Stimulated activated CD8-positive, alpha-beta memory T cell treated with anti-CD3 and anti-CD28 coated beads, Interleukin-4, amount 100 ng/mL, for 48 hours (primary cell): Measurements from ENCODE around the gene SLC17A8.
"Not testable (repeated sequence)": the region's sequence is repeated elsewhere in the genome, so short reads cannot be mapped to it uniquely, and the experiment has no call there.

Experiments
- DNase-seq: peaks from one replicate; pipeline ENCODE4 v3.0.0-alpha.2; 2020

The SLC17A8 gene

DNA sequence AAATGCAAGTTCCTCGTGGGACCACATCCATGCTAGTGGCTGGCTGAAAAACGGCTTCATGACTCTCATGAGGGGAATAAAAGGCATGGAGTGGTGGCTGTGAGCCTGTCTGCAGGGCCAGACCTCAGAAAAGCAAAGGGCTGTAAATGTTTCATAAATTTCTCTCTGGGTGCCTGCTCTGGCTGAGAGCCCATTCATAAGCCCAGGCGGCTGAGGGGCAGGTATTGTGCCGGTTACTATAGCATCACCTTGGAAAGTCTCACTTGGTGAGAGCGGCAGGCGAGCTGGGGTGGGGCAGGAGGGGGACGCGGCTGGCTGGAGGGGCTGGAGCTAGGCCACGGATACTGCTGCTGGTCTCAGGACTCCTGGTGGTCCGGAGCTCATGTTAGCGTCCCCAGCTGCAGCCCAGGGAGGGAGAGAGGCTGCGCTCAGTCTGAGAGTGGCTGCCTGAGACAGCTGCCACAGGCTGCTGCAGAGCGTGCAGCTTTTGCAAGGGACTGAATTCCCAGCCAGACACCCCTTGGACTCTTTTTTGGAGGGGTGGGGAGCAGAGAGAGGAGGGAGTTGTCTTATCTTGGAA lies at the start of gene SLC17A8:
Gene SLC17A8 (plus strand): TSS at position 431 of the 580 bp plus-strand sequence. CDS start 318 bp downstream, outside the sequence.
- DNase-seq: no peak

GRCh38 chr12:100308138-100308537 lies 48.7 kb upstream of the SLC17A8 start:
- DNase-seq: not testable (repeated sequence)

GRCh38 chr12:100311317-100311716 lies 45.6 kb upstream of the SLC17A8 start:
- no peak for DNase-seq

GRCh38 chr12:100317371-100317770 lies 39.5 kb upstream of the SLC17A8 start:
- no peak for DNase-seq

DNA sequence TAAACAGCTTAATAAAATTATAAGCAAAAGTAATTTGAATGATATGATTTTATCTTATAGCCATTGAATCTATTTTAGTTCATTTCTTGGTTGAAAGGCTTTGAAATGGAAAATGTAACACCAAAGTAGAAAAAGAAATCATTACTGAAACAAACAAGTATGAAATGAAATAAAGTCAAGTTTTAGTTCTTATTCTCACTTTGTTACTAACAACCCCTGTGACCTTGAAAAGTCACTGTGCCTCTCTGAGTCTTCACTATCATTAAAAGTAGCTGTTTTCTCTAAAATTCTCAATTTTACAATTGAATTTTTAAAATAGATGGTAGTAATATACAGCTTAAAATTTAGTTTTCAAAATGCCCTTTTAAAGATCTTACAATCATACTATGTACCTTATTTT lies 32.4 kb upstream of the SLC17A8 start:
- DNase-seq: no peak

- no peak for DNase-seq
Observed at GRCh38 chr12:100326208-100326607, 30.7 kb upstream of the SLC17A8 start.

GRCh38 chr12:100329800-100330199 lies 27.1 kb upstream of the SLC17A8 start:
- DNase-seq: no peak

DNA sequence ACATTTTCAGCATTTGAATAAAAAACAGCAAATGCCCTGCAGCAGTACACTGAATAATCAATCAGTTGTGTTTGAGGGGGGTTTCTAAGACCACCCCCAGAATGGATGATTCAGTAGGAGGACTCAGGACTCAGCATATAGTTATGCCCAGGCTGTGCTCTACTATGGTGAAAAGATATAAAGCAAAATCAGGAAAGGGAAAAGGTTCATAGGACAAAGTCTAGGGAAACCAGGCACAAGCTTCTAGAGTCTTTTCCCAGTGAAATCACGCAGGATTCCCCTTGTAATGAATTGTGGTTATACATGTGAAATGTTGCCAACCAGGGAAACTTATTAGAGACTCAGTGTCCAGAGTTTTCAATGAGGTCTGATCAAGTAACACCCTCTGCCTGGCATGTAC lies 25.0 kb upstream of the SLC17A8 start:
- DNase-seq: no peak

GRCh38 chr12:100332852-100333251 lies 24.0 kb upstream of the SLC17A8 start:
- no peak for DNase-seq

GRCh38 chr12:100337299-100337698 lies 19.6 kb upstream of the SLC17A8 start:
- DNase-seq: no peak

GRCh38 chr12:100337727-100338126 lies 19.1 kb upstream of the SLC17A8 start:
- no peak for DNase-seq

DNA sequence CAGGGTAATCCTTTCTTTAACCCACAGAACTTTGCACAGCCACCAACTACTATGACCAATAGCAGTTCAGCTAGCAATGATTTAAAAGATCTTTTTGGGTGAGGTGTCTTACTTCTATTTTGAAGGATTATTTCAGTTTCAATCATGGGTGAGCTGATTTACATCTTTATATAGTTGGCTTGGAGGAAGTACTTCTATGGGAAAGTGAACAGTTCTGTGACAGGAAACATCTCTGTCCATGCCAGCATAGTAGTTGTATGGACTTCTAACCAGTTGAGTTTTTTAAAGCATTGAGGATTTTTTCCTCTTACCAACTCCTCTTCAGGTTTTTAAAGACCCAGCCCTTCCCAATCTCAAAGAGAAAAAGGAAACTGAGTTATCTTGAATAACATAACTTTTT lies 17.8 kb upstream of the SLC17A8 start:
- no peak for DNase-seq

- DNase-seq: not testable (repeated sequence)
Observed at GRCh38 chr12:100342897-100343296, 14.0 kb upstream of the SLC17A8 start.

- not testable (repeated sequence) for DNase-seq
Observed at GRCh38 chr12:100344351-100344750, 12.5 kb upstream of the SLC17A8 start.

DNA sequence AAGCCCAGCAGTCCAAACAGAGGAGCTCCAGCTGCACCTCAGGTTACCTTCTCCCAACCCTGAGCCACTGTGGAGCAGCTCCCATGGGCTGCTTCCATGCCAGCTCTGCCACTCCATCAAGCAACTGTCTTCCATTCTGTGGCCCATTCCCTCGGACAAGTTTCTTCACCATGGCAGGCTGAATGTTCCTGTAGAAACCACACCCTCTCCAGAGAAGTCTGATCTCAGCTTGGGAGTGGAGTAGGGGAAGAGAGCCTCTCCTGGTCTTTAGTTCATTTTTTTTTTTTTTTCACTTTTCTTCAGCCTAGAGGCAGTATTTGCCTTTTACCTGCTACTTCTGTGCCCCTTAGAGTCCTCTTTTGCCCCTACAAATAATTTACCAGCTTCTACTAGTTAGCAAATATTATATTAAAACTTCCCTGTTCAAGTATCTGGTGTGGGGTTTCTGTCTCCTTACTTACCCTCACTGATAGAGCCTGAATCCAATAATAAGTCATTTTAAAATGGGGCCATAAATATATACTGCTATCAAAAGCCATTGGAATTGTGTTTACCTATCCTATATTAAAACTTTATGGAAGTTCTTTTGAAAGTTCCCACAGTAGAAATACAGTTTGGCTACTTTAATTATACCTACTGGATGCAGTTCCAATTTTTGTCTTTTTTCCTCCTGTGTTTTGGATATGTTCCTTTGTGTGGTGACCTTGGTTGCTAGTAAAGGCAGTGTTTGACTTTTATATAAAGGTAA lies 11.7 kb upstream of the SLC17A8 start:
- no peak for DNase-seq

DNA sequence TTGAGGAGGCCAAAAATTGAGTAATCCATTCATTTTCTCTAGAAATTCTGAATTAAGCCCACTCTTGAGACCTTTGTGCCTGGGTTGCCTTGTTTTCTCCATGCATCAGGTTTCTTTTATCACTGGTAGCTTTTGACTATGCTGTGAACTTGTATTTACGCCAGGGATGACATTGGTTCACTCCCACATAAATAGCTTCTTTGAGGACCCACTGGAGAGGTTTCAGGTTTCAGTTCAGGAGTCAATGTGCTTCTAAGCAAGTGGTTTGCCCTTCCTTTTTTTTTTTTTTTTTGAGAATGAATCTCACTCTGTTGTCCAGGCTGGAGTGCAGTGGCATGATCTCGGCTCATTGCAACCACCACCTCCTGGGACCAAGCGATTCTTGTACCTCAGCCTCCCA lies 10.2 kb upstream of the SLC17A8 start:
- DNase-seq: no peak

- no peak for DNase-seq
Observed at GRCh38 chr12:100348657-100349454, 8.0 kb upstream of the SLC17A8 start.

GRCh38 chr12:100359248-100359647 lies 2.4 kb downstream of the SLC17A8 start:
- no peak for DNase-seq

DNA sequence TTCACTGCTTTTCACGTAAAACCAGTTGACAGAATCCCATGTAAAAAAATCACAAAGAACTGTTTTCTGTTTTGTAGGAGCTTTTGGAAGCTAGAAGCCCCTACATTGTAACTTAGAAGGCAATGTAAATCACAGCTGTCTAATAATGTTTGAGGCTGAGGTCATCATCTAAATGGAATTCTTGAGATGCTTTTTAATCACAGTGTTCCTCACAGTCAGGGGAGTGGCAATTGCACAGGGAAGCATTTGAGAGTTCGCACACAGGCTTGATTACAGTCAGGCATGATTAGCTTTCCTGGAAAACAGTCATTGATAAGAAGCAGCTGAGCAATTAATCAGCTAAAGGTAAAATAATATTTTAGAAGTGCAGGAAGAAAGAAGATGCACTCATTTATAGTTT lies 2.9 kb downstream of the SLC17A8 start:
- DNase-seq: no peak

GRCh38 chr12:100360450-100360849 lies 3.6 kb downstream of the SLC17A8 start:
- DNase-seq: no peak

DNA sequence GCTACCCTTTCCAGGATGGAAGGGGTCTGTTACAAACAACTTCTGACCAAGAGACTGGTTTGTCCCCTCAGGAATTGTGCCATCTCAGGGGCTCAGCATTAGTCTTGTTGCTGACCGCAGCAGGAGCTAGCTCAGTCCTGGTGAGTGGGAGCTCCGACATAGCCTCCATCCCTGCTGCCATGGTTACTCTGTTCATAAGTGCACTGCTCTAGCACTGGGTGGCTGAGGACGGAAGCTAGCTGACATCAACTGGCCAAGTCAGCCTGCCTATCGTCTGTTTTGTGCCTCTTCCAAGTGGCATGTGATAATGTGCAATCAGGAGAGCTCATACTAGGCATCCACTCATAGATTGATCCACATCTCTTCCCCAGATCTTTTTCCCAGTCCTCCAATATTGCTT lies 7.5 kb downstream of the SLC17A8 start:
- DNase-seq: no peak

DNA sequence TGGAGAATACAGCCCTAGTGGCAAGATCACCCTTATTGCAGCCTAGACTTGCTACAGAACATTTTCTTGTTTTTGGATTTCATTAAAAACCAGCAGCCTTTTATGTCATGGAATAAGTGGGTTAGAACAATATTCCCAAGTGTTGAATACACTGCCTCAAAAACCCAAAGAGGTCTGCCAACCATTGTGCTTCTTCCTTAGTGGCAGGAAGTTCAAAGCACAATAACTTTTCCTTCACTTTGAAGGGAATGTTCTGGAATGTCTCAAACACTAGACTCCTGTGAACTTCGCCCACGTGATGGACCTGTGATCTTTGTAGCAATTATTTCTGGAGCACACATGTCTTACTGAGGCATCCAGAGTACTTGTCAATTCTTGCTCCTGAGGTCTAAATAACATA lies 8.5 kb downstream of the SLC17A8 start:
- DNase-seq: no peak

- DNase-seq: no peak
Observed at GRCh38 chr12:100368066-100368465, 11.2 kb downstream of the SLC17A8 start.

- DNase-seq: no peak
Observed at GRCh38 chr12:100371146-100371545, 14.3 kb downstream of the SLC17A8 start.
